CD4-positive, alpha-beta T cell (primary cell): ENCODE data around the gene EEFSEC. TPM values are rescaled to one million over a fixed set of nuclear protein-coding genes. Genes with fewer than 3 reads are reported as not detected.

Source experiments
- ATAC-seq: fragments of 200-7000 bp; cut with Tn5 transposase; one replicate; pipeline ENCODE4 v1.10.0; 2022; ENCODE audit warnings: mild to moderate bottlenecking; ENCODE audit not compliant: poor library complexity
- CTCF ChIA-PET: fragments of 350-600 bp; sonication (Branson Sonifier 250); formaldehyde crosslinking; loops from one replicate; lab custom pipeline; 2021; ENCODE audit warnings: antibody characterized with exemption, inconsistent platforms; lab: Charles Lee
- POLR2A ChIA-PET: fragments of 350-600 bp; sonication (Branson Sonifier 250); formaldehyde crosslinking; loops from one replicate; lab custom pipeline; 2021; ENCODE audit warnings: antibody characterized with exemption, inconsistent platforms; lab: Charles Lee
- DNase-seq, 14 experiments: peaks; one replicate each; pipeline ENCODE4 v3.0.0-alpha.2; 2013 to 2020; ENCODE audit warnings: mixed read lengths in 2 of 14
- H3K27ac ChIP-seq, 2 donors: one replicate each; pipeline versions ENCODE4 v1.5.1 to v1.7.0; 2013; ENCODE audit warnings: low read length in 2 of 2, low read depth in 1 of 2, mild to moderate bottlenecking in 1 of 2
- H3K27me3 ChIP-seq, 2 experiments: 1 replicate in 1 of 2; 2 replicates in 1 of 2; pipeline versions ENCODE4 v1.6.1 to v1.7.0; 2013; ENCODE audit warnings: low read length in 2 of 2, control low read depth in 1 of 2, mild to moderate bottlenecking in 1 of 2, moderate library complexity in 1 of 2; ENCODE audit not compliant: insufficient read depth in 2 of 2, control insufficient read depth in 1 of 2
- H3K36me3 ChIP-seq: one replicate; pipeline ENCODE4 v1.6.1; 2013; ENCODE audit warnings: low read length, control low read depth; ENCODE audit not compliant: insufficient read depth
- H3K4me1 ChIP-seq: one replicate; pipeline ENCODE4 v1.6.1; 2013; ENCODE audit warnings: low read length, control low read depth; ENCODE audit not compliant: insufficient read depth
- H3K4me3 ChIP-seq: one replicate; pipeline ENCODE4 v1.5.1; 2013; ENCODE audit warnings: mild to moderate bottlenecking, low read length, moderate library complexity
- H3K9me3 ChIP-seq, 2 experiments: 1 replicate in 1 of 2; 2 replicates in 1 of 2; pipeline versions ENCODE4 v1.6.1 to v1.7.0; 2013; ENCODE audit warnings: low read length in 2 of 2, mild to moderate bottlenecking in 2 of 2, control low read depth in 1 of 2, moderate library complexity in 1 of 2; ENCODE audit not compliant: control insufficient read depth in 1 of 2, insufficient read depth in 1 of 2
- H3K27ac Mint-ChIP-seq: one replicate; pipeline ENCODE4 v1.8.0; 2020; ENCODE audit warnings: mixed read lengths
- H3K27me3 Mint-ChIP-seq: one replicate; pipeline ENCODE4 v1.8.0; 2021; ENCODE audit warnings: mixed read lengths
- H3K36me3 Mint-ChIP-seq: one replicate; pipeline ENCODE4 v1.8.0; 2021; ENCODE audit warnings: low read depth, mixed read lengths
- H3K4me1 Mint-ChIP-seq: one replicate; pipeline ENCODE4 v1.8.0; 2021; ENCODE audit warnings: low read depth, mixed read lengths
- H3K4me3 Mint-ChIP-seq: one replicate; pipeline ENCODE4 v1.8.0; 2020; ENCODE audit warnings: mild to moderate bottlenecking, mixed read lengths
- H3K9me3 Mint-ChIP-seq: one replicate; pipeline ENCODE4 v1.8.0; 2020; ENCODE audit warnings: mixed read lengths
- CTCF ChIP-seq: fragments of 200-600 bp; IDR thresholded peaks from one replicate; pipeline ENCODE4 v1.8.0; 2022; ENCODE audit warnings: antibody characterized with exemption, mild to moderate bottlenecking
- intact Hi-C, 2 experiments: fragments of 100-400 bp; cut with DNase I in 1 of 2; cut with micrococcal nuclease in 1 of 2; formaldehyde crosslinking; loops; one replicate each; pipeline versions ENCODE4 v1.15.1 to v1.9.0; 2023 to 2025; cut with DNase I, micrococcal nuclease
- total RNA-seq, 174 experiments: library from RNA in 2 of 174; stranded (reverse) in 2 of 174; gene quantifications; one replicate each; pipeline ENCODE4 v1.2.3 and lab custom pipeline; 2021 to 2026

The EEFSEC gene
- total RNA-seq, 2 experiments from 2014 or later, result 13.1 to 13.9 TPM

GRCh38 chr3:128112357-128112968, 40.8 kb upstream of the EEFSEC start:
- peak; percentile 94 for ATAC-seq
- ChIA-PET POLR2A (interaction anchor here (2.6 to 2.8 kb wide), 2 partner anchors 11 kb away, joined by 18 to 25 read pairs; partner anchors contain the start of gene RUVBL1), CTCF (interaction anchor here (1.9 kb wide), 1 partner anchor 11 kb away, joined by 5 read pairs; the partner anchor contains the start of gene RUVBL1)
- Mint-ChIP-seq H3K27ac (peak overlapping the region; percentile 90), H3K36me3 (peaks cover 72% of the 10 kb centered on the region), H3K4me1 (peaks cover 48% of the 10 kb centered on the region), H3K4me3 (peak overlapping the region; percentile 43), H3K27me3 (no peaks in the 10 kb centered on the region), H3K9me3 (no peaks in the 10 kb centered on the region)
- no peak for TF ChIP-seq CTCF
- intact Hi-C loops, result no loop called here
- peak in 12 of 14 experiments; percentile 11 to 83 (median 32) for DNase-seq
- Histone ChIP-seq H3K27ac (peak overlapping the region in 1 of 2 donors; percentile 74), H3K4me3 (no peak overlapping the region), H3K36me3 (peaks cover 40% of the 10 kb centered on the region), H3K27me3 (no peaks in the 10 kb centered on the region), H3K9me3 (no peaks in the 10 kb centered on the region), H3K4me1 (peaks cover 23% of the 10 kb centered on the region)

- no peaks in the 10 kb centered on the region for H3K27me3 Mint-ChIP-seq
- ATAC-seq (no peak), DNase-seq (peak in 1 of 14 experiments; percentile 29)
- ChIA-PET CTCF (interaction anchor here (1.1 to 1.6 kb wide), 2 partner anchors 19 to 40 kb away, joined by 3 to 6 read pairs; no protein-coding TSS in a partner anchor), POLR2A (interaction anchor here (0.6 to 2.6 kb wide), 2 partner anchors 9 to 1201 kb away, joined by 4 to 25 read pairs; partner anchors contain the start of gene RUVBL1)
- Histone ChIP-seq H3K36me3 (peaks cover 36% of the 10 kb centered on the region), H3K4me1 (peaks cover 23% of the 10 kb centered on the region), H3K27me3 (no peaks in the 10 kb centered on the region), H3K27ac (peak overlapping the region in 1 of 2 donors; percentile 19), H3K4me3 (peak overlapping the region; percentile 12), H3K9me3 (no peaks in the 10 kb centered on the region)
- H3K9me3 Mint-ChIP-seq, result no peaks in the 10 kb centered on the region
- peak overlapping the region; percentile 90 for H3K27ac Mint-ChIP-seq
- H3K36me3 Mint-ChIP-seq, result peaks cover 74% of the 10 kb centered on the region
- peak overlapping the region; percentile 73 for H3K4me3 Mint-ChIP-seq
- intact Hi-C loops, result no loop called here
- no peak for TF ChIP-seq CTCF
- peaks cover 53% of the 10 kb centered on the region for H3K4me1 Mint-ChIP-seq
Measured at GRCh38 chr3:128113817-128114794, 39.2 kb upstream of the EEFSEC start.

GRCh38 chr3:128122013-128122412, 31.3 kb upstream of the EEFSEC start:
- Mint-ChIP-seq H3K4me3 (peak overlapping the region; percentile 95), H3K36me3 (peaks cover 31% of the 10 kb centered on the region), H3K9me3 (no peaks in the 10 kb centered on the region), H3K27ac (peak overlapping the region; percentile 93), H3K4me1 (peaks cover 37% of the 10 kb centered on the region), H3K27me3 (no peaks in the 10 kb centered on the region)
- no peaks in the 10 kb centered on the region for H3K9me3 ChIP-seq
- H3K4me1 ChIP-seq, result peaks cover 21% of the 10 kb centered on the region
- H3K27me3 ChIP-seq, result no peaks in the 10 kb centered on the region
- H3K4me3 ChIP-seq, result no peak overlapping the region
- H3K27ac ChIP-seq, result no peak overlapping the region
- DNase-seq, result no peak
- intact Hi-C loops, result loop anchor here in 1 of 2 experiments (2.0 to 10.0 kb wide), 4 partner anchors 47 to 527 kb away; partner anchors contain the start of genes ABTB1, MCM2, SEC61A1 and TPRA1
- ChIA-PET POLR2A (interaction anchor here (0.8 to 3.6 kb wide), 3 partner anchors 8 to 70 kb away, joined by 5 to 77 read pairs (median 25); partner anchors contain the start of genes EEFSEC and SEC61A1), CTCF (interaction anchor here (1.1 kb wide), 1 partner anchor 46 kb away, joined by 3 read pairs; no protein-coding TSS in a partner anchor)
- H3K36me3 ChIP-seq, result peaks cover 14% of the 10 kb centered on the region
- ATAC-seq, result no peak
- no peak for TF ChIP-seq CTCF
